Brain microvascular endothelial cell (primary cell): ENCODE measurements around the gene MSL3B.

Experiments
- DNase-seq: peaks from one replicate; pipeline ENCODE4 v3.0.0-alpha.2; 2020
- H3K27ac ChIP-seq: fragments of 250-450 bp; sonication (Bioruptor Pico); 2 replicates; pipeline ENCODE4 v1.5.1; 2020; ENCODE audit warnings: mild to moderate bottlenecking, moderate library complexity
- H3K27me3 ChIP-seq: fragments of 250-450 bp; sonication (Bioruptor Pico); replicated peaks from 2 replicates; pipeline ENCODE4 v1.5.1; 2020; ENCODE audit warnings: mild to moderate bottlenecking
- H3K36me3 ChIP-seq: fragments of 250-450 bp; sonication (Bioruptor Pico); replicated peaks from 2 replicates; pipeline ENCODE4 v1.5.1; 2020; ENCODE audit warnings: mild to moderate bottlenecking
- H3K4me3 ChIP-seq: 2 replicates; pipeline ENCODE4 v1.5.1; 2011; ENCODE audit warnings: low read depth, mild to moderate bottlenecking, control low read depth, low read length, moderate library complexity
- in situ Hi-C: cut with HindIII; loops from 2 replicates; pipeline ENCODE4 v1.10.0; 2017; ENCODE audit warnings: low sequenced_read_pairs, low pct_ligation_motif_present
- TF ChIP-seq, protein P1 (sequence below): IDR thresholded peaks from 2 replicates; pipeline ENCODE4 v1.5.1; 2011; ENCODE audit warnings: low read depth, mild to moderate bottlenecking, moderate library complexity, low read length, control low read depth, inconsistent platforms; ENCODE audit errors: missing control alignments

MSL3B gene

DNA sequence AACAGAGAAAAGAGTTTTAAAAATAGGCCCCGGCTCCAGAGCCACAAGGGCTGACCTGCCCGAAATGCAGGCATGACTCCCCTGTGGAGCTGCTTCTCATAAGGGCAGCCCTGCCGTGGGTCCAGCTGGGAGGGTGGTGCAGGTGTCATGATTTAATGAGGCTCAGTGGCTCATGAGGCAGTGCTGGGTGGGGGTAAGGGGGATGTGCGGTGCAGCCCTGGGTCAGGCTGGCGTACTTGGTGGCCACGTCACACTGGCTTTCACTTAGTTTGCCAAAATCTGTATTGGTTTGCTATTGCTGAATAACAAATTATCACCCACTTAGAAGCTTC, 47.4 kb downstream of the MSL3B start:
- Histone ChIP-seq H3K27me3 (no peaks in the 10 kb centered on the region), H3K4me3 (no peak overlapping the region), H3K27ac (no peak overlapping the region), H3K36me3 (no peaks in the 10 kb centered on the region)
- in situ Hi-C loops, result no loop called here
- no peak for DNase-seq
- TF ChIP-seq, protein P1, sequence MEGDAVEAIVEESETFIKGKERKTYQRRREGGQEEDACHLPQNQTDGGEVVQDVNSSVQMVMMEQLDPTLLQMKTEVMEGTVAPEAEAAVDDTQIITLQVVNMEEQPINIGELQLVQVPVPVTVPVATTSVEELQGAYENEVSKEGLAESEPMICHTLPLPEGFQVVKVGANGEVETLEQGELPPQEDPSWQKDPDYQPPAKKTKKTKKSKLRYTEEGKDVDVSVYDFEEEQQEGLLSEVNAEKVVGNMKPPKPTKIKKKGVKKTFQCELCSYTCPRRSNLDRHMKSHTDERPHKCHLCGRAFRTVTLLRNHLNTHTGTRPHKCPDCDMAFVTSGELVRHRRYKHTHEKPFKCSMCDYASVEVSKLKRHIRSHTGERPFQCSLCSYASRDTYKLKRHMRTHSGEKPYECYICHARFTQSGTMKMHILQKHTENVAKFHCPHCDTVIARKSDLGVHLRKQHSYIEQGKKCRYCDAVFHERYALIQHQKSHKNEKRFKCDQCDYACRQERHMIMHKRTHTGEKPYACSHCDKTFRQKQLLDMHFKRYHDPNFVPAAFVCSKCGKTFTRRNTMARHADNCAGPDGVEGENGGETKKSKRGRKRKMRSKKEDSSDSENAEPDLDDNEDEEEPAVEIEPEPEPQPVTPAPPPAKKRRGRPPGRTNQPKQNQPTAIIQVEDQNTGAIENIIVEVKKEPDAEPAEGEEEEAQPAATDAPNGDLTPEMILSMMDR, result no peak

DNA sequence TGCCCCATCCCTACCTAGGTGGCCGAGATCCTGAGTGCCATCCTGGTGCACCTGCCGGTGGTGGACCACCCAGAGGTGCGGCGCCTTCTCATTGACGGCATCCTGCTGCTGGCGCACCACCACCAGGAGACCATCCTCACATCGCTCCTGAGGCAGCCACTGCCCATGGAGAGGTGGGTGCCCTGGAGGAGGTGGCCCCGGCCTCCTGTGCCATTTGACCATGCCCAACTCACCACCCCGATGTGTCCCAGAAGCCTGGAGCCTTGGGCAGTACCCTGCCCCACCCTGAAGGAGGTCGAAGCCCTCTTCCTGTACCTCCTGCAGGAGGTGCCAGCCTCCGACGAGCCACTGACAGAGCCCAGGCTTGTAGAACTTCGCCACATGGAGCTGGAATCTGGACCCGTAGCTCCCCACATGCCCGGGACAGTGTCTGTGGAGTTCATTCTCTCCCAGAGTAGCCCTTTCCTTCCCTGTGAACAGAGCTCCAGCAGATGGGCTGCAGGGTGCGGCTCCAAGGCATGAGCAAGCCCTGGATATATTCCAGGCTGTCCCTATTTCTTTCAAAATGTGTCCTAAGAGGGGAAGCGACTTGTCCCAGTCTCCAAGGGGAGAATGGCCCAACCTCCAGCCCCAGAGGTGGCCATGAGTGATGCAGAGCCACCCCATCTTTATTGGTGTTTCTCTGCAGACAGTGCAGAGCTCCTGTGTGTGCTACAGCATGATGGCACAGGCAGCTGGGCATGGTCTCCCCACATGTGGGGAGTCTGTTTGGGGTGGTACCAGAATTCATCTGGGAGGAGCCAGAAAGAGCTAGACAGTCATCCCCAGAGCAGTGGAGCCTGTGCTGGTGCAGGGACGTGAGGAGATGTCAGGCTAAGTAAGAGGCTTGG, 48.1 kb downstream of the MSL3B start:
- Histone ChIP-seq H3K27ac (no peak overlapping the region), H3K4me3 (no peak overlapping the region), H3K36me3 (no peaks in the 10 kb centered on the region), H3K27me3 (no peaks in the 10 kb centered on the region)
- no peak for DNase-seq
- in situ Hi-C loops, result no loop called here
- TF ChIP-seq, protein P1, result no peak

DNA sequence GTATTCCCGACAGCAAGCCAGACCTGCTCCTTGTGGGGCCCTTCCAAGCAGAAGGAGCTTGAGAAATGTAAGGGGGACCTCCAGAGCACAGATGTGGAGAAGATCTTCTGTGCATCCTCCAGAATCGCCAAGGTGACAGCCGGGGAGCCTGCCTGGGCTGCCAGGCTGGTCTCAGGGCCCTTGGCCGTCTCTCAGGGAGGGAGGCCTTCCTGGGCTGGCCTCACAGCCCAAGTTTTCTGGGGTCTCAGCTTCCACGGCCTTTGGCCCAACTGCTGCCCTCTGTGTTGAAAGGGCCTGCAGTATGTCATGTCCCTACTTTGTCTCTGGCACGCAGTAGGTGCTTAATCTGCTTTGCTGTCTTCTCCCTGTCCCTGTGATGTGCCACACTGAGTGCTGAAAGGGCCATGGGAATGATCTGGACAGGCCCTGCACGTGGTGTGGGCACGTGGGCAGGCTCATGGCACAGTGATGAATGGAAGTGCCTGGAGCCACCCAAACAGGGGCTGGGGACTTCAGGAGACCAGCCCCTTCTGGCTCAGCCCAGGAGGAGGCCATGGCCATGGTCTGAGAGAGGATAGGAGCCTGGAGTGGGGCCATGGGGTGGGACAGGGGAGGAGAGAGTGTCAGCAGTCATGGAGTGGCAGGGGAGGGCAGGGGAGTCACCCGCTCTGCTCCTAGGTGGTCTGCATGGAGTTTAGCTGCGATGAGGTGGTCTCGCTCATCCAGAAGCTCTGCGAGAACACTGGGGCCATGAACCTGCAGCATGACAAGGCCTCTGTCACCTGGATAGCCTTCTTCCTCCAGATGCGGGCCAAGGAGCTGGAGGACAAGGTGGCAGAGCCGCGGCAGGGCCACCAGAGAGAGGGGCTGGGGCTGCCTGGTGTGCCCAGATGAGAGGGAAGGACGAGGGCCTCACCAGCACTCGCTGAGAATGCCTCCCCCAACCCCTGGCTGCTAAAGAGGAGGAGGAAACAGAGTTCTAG, 49.3 kb downstream of the MSL3B start:
- Histone ChIP-seq H3K4me3 (no peak overlapping the region), H3K27ac (no peak overlapping the region), H3K27me3 (no peaks in the 10 kb centered on the region), H3K36me3 (no peaks in the 10 kb centered on the region)
- in situ Hi-C loops, result no loop called here
- TF ChIP-seq, protein P1, result no peak
- DNase-seq, result no peak

DNA sequence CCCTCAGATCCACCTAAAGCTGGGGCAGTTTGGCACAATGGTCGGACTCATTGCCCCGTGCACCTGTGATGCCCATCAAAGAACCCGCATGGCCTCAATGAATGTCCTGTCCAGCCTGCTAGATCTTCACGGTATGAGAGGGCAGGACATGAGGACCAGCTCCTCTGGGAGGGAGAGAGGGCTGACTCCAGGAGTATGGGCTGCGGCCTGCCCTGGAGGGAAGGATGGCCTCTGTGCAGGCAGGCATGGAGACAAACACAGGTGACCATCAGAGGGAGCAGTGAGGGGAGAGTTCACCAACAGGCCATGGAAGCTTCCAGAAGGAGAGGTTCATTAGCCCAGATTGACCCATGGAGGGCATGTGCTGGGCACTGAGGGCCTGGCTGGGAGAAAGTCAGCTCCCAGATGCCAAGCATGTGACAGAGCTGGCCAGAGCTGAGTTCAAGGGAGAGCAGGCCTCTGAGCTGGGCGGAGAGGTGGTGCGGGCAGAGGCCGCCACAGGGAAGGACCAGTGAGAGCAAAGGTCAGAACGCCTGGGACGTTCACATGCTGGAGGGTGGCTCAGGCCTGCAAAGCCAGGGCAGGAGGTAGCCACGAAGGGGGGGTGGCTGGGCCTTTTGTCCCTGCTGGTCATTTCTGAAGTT, 50.1 kb downstream of the MSL3B start:
- Histone ChIP-seq H3K27ac (no peak overlapping the region), H3K4me3 (no peak overlapping the region), H3K36me3 (no peaks in the 10 kb centered on the region), H3K27me3 (no peaks in the 10 kb centered on the region)
- TF ChIP-seq, protein P1, result no peak
- in situ Hi-C loops, result no loop called here
- no peak for DNase-seq

DNA sequence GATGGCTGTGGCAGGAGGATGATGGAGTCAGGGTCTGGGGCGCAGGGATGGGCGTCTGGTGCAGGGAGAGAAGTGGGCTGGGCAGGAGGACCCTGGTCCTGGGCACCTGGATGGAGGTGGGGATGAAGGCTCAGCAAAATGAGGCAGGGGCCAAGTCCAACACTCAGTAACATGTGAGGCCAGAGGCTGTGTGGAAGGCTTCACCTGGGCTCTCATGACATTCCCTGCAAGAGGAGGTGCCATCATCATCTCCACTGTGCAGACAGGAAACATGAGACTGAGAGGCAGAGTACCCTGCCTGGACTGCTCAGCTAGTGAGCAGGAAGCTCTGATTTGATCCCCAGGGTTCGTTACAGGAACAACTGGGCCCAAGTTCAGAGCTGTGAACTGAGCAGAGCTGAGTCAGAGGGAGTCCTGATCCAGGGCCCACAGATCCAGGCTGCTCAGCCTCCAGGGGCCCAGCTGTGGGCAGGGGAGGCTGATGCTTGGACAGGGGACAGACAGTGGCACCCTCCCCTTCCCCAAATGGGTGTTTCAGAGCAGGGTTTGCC, 50.8 kb downstream of the MSL3B start:
- no peaks in the 10 kb centered on the region for H3K27me3 ChIP-seq
- in situ Hi-C loops, result no loop called here
- no peak for DNase-seq
- TF ChIP-seq, protein P1, result no peak
- H3K36me3 ChIP-seq, result no peaks in the 10 kb centered on the region
- no peak overlapping the region for H3K27ac ChIP-seq
- H3K4me3 ChIP-seq, result no peak overlapping the region
